Parathyroid adenoma (tissue), 2 donors: ENCODE data around the gene VPS18.

Experiments used
- H2AFZ ChIP-seq: fragments of 300-600 bp; sonication (generic); one replicate; pipeline ENCODE4 v1.7.0; 2017; ENCODE audit warnings: antibody characterized with exemption, mild to moderate bottlenecking
- H3K27ac ChIP-seq: fragments of 300-600 bp; sonication (generic); one replicate; pipeline ENCODE4 v1.7.0; 2017
- H3K27me3 ChIP-seq: fragments of 300-600 bp; sonication (generic); one replicate; pipeline ENCODE4 v1.7.0; 2017; ENCODE audit warnings: low read length; ENCODE audit not compliant: control insufficient read depth, insufficient read depth
- H3K36me3 ChIP-seq: fragments of 300-600 bp; sonication (generic); one replicate; pipeline ENCODE4 v1.7.0; 2017; ENCODE audit warnings: low read length; ENCODE audit not compliant: control insufficient read depth, insufficient read depth
- H3K4me1 ChIP-seq: fragments of 300-600 bp; sonication (generic); one replicate; pipeline ENCODE4 v1.7.0; 2017; ENCODE audit warnings: control low read depth
- H3K4me2 ChIP-seq: fragments of 300-600 bp; sonication (generic); one replicate; pipeline ENCODE4 v1.7.0; 2017; ENCODE audit warnings: low read length
- H3K4me3 ChIP-seq: fragments of 300-600 bp; sonication (generic); one replicate; pipeline ENCODE4 v1.7.0; 2017; ENCODE audit warnings: low read depth, low read length
- H3K79me2 ChIP-seq: fragments of 300-600 bp; sonication (generic); one replicate; pipeline ENCODE4 v1.7.0; 2017; ENCODE audit warnings: control low read depth
- H3K9ac ChIP-seq: fragments of 300-600 bp; sonication (generic); one replicate; pipeline ENCODE4 v1.7.0; 2017; ENCODE audit warnings: mild to moderate bottlenecking
- H3K9me3 ChIP-seq: fragments of 300-600 bp; sonication (generic); one replicate; pipeline ENCODE4 v1.7.0; 2017; ENCODE audit warnings: low read length; ENCODE audit not compliant: control insufficient read depth
- CTCF ChIP-seq: fragments of 300-600 bp; sonication (generic); IDR thresholded peaks from one replicate; pipeline ENCODE4 v1.7.0; 2017; ENCODE audit warnings: antibody characterized with exemption, mild to moderate bottlenecking
- donor health status: primary hyperparathyroidism.

VPS18 gene

DNA sequence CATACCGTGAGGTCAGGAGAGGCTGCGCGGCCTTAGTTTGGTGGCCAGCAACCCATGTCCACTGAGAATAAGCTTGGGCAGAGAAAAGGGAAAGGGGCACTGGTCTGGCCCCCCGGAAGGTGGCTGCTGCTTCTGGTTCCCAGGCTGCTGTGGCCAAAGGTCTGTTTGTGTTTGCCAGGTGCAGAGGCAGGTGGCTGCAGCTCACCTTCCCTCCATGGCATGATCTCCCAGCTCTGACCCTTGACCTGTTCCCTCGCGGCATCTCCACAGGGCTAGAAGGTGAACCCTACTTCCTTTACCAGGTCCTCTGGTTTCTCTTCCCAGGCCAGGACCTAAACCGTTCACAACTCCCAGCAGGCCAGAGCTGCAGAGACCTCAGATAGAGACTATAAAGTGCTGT, 13.8 kb downstream of the VPS18 start:
- H3K27me3 ChIP-seq = no peaks in the 10 kb centered on the region
- H3K4me3 ChIP-seq = no peak overlapping the region
- H3K27ac ChIP-seq = no peak overlapping the region
- no peaks in the 10 kb centered on the region for H3K9me3 ChIP-seq
- no peak for TF ChIP-seq CTCF
- no peak overlapping the region for H2AFZ ChIP-seq
- no peaks in the 10 kb centered on the region for H3K79me2 ChIP-seq
- no peaks in the 10 kb centered on the region for H3K36me3 ChIP-seq
- no peak overlapping the region for H3K9ac ChIP-seq
- no peaks in the 10 kb centered on the region for H3K4me1 ChIP-seq
- no peak overlapping the region for H3K4me2 ChIP-seq

- no peaks in the 10 kb centered on the region for H3K79me2 ChIP-seq
- H3K27me3 ChIP-seq = no peaks in the 10 kb centered on the region
- no peak overlapping the region for H2AFZ ChIP-seq
- TF ChIP-seq CTCF = no peak
- H3K9ac ChIP-seq = no peak overlapping the region
- no peaks in the 10 kb centered on the region for H3K36me3 ChIP-seq
- H3K9me3 ChIP-seq = no peaks in the 10 kb centered on the region
- no peaks in the 10 kb centered on the region for H3K4me1 ChIP-seq
- H3K4me2 ChIP-seq = no peak overlapping the region
- H3K27ac ChIP-seq = no peak overlapping the region
- no peak overlapping the region for H3K4me3 ChIP-seq
Measured at GRCh38 chr15:40909662-40910630, 15.7 kb downstream of the VPS18 start.

DNA sequence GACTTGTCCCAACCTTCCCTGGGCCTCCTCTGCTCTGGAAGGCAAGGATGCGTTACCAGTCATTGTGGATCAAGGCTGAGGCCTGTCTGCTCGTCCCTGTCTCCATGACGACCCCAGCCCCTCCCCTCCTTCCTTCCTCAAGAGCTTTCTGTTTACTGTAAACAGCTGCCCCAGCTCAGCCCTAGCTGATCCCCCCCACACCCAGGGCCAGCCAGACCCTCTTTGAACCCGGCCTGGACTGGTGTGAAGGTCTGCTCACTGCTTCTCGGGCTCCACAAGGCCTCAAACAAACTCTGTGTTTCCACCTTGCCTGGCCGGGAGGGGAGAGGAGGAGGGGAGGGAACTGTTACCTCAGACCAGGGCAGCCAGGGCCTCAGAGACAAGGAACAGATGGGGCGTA, 16.9 kb downstream of the VPS18 start:
- TF ChIP-seq CTCF = no peak
- no peaks in the 10 kb centered on the region for H3K9me3 ChIP-seq
- no peak overlapping the region for H3K27ac ChIP-seq
- H2AFZ ChIP-seq = no peak overlapping the region
- H3K27me3 ChIP-seq = no peaks in the 10 kb centered on the region
- no peak overlapping the region for H3K4me2 ChIP-seq
- no peak overlapping the region for H3K9ac ChIP-seq
- no peaks in the 10 kb centered on the region for H3K4me1 ChIP-seq
- H3K36me3 ChIP-seq = no peaks in the 10 kb centered on the region
- H3K79me2 ChIP-seq = no peaks in the 10 kb centered on the region
- H3K4me3 ChIP-seq = no peak overlapping the region

DNA sequence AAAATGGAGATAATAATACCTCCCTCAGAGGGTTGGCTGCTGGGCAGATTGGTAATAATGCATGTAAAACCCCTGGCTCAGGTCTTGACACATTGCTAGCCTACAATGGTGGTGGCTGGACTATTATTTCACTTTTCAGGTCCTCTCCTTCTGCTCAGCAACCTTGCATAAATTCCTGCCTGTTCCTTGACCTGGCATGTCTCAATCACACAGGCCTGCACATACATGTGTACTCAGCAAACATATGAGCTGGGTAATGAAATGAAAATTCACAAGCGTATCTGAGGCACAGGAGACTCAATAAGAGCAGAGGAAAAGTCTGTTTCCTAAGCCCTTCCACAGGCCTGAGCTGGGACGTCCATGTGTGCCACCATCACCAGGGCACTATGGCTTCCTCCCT, 17.4 kb downstream of the VPS18 start:
- no peaks in the 10 kb centered on the region for H3K79me2 ChIP-seq
- H3K27ac ChIP-seq = no peak overlapping the region
- TF ChIP-seq CTCF = no peak
- H3K36me3 ChIP-seq = no peaks in the 10 kb centered on the region
- H2AFZ ChIP-seq = no peak overlapping the region
- no peaks in the 10 kb centered on the region for H3K9me3 ChIP-seq
- no peak overlapping the region for H3K9ac ChIP-seq
- no peaks in the 10 kb centered on the region for H3K27me3 ChIP-seq
- H3K4me2 ChIP-seq = no peak overlapping the region
- H3K4me1 ChIP-seq = no peaks in the 10 kb centered on the region
- no peak overlapping the region for H3K4me3 ChIP-seq

GRCh38 chr15:40912478-40912877, 18.2 kb downstream of the VPS18 start:
- H3K79me2 ChIP-seq = no peaks in the 10 kb centered on the region
- no peaks in the 10 kb centered on the region for H3K36me3 ChIP-seq
- H3K4me3 ChIP-seq = no peak overlapping the region
- H3K4me1 ChIP-seq = no peaks in the 10 kb centered on the region
- TF ChIP-seq CTCF = no peak
- H3K27ac ChIP-seq = no peak overlapping the region
- no peak overlapping the region for H2AFZ ChIP-seq
- H3K9ac ChIP-seq = no peak overlapping the region
- no peaks in the 10 kb centered on the region for H3K9me3 ChIP-seq
- no peaks in the 10 kb centered on the region for H3K27me3 ChIP-seq
- no peak overlapping the region for H3K4me2 ChIP-seq
